HEK293 (cell line): ENCODE results near the gene USH1G.

Experiments used
- CTCF ChIA-PET: fragments of 350-600 bp; formaldehyde crosslinking; extraction: SDS; loops from one replicate; lab custom pipeline; 2021; ENCODE audit warnings: antibody characterized with exemption; lab: Yijun Ruan, JAX
- POLR2A ChIA-PET: fragments of 300-600 bp; formaldehyde crosslinking; extraction: SDS; loops from one replicate; lab custom pipeline; 2020; ENCODE audit warnings: antibody characterized with exemption, inconsistent platforms; lab: Yijun Ruan, JAX
- H3K27ac ChIP-seq: fragments of 200-500 bp; sonication (Bioruptor generic); 2 replicates; pipeline ENCODE4 v1.5.1; 2014; ENCODE audit warnings: low read depth, low read length, control low read depth, inconsistent platforms; ENCODE audit errors: extremely low read depth
- H3K36me3 ChIP-seq, 2 experiments: fragments of 200-500 bp in 1 of 2; sonication (Bioruptor generic) in 1 of 2; 1 replicate in 1 of 2; 2 replicates in 1 of 2; pipeline ENCODE4 v1.5.1; 2014 to 2017; ENCODE audit warnings: inconsistent platforms in 2 of 2, low read length in 2 of 2; ENCODE audit not compliant: control insufficient read depth in 2 of 2, insufficient read depth in 1 of 2
- H3K4me1 ChIP-seq: fragments of 200-500 bp; sonication (Bioruptor generic); 2 replicates; pipeline ENCODE4 v1.5.1; 2014; ENCODE audit warnings: mild to moderate bottlenecking, low read length, inconsistent platforms; ENCODE audit not compliant: control insufficient read depth, insufficient read depth
- H3K4me3 ChIP-seq: 2 replicates; pipeline ENCODE4 v1.5.1; 2011; ENCODE audit warnings: low read depth, mild to moderate bottlenecking, control low read depth, low read length, moderate library complexity
- H3K9me3 ChIP-seq: fragments of 200-500 bp; sonication (Bioruptor generic); 2 replicates; pipeline ENCODE4 v1.5.1; 2014; ENCODE audit warnings: low read depth, low read length, inconsistent platforms; ENCODE audit not compliant: control insufficient read depth, insufficient read depth
- BCL11B ChIP-seq: fragments of 450-650 bp; formaldehyde crosslinking; IDR thresholded peaks from 2 replicates; pipeline ENCODE4 v1.5.1; 2016; ENCODE audit warnings: low read depth, missing biosample characterization, missing genetic modification characterization
- EGR2 ChIP-seq: fragments of 450-650 bp; formaldehyde crosslinking; IDR thresholded peaks from 2 replicates; pipeline ENCODE4 v1.5.1; 2016; ENCODE audit warnings: low read depth, missing biosample characterization, missing genetic modification characterization
- FEZF1 ChIP-seq: fragments of 450-650 bp; formaldehyde crosslinking; IDR thresholded peaks from 2 replicates; pipeline ENCODE4 v1.5.1; 2016; ENCODE audit warnings: missing biosample characterization, missing genetic modification characterization
- HOXC10 ChIP-seq: sonication (generic); formaldehyde crosslinking; IDR thresholded peaks from 2 replicates; pipeline ENCODE4 v1.8.1; 2023; ENCODE audit warnings: mild to moderate bottlenecking, missing genetic modification reagents
- KLF9 ChIP-seq: fragments of 450-650 bp; formaldehyde crosslinking; IDR thresholded peaks from 2 replicates; pipeline ENCODE4 v1.5.1; 2016; ENCODE audit warnings: missing biosample characterization, missing genetic modification characterization, low read depth
- MEIS1 ChIP-seq: sonication (generic); formaldehyde crosslinking; IDR thresholded peaks from 2 replicates; pipeline ENCODE4 v1.8.1; 2022; ENCODE audit warnings: missing genetic modification reagents, mild to moderate bottlenecking, borderline replicate concordance
- SP3 ChIP-seq: fragments of 450-650 bp; formaldehyde crosslinking; IDR thresholded peaks from 2 replicates; pipeline ENCODE4 v1.5.1; 2016; ENCODE audit warnings: missing biosample characterization, missing genetic modification characterization
- ZFP41 ChIP-seq: fragments of 450-650 bp; formaldehyde crosslinking; IDR thresholded peaks from 2 replicates; pipeline ENCODE4 v1.5.1; 2016; ENCODE audit warnings: missing biosample characterization, missing genetic modification characterization, borderline replicate concordance
- ZIC2 ChIP-seq: fragments of 450-650 bp; formaldehyde crosslinking; IDR thresholded peaks from 2 replicates; pipeline ENCODE4 v1.5.1; 2016; ENCODE audit warnings: missing biosample characterization, missing genetic modification characterization
- ZNF10 ChIP-seq: fragments of 450-650 bp; formaldehyde crosslinking; IDR thresholded peaks from 2 replicates; pipeline ENCODE4 v1.5.1; 2017; ENCODE audit warnings: missing biosample characterization, missing genetic modification characterization
- ZNF112 ChIP-seq: fragments of 450-650 bp; formaldehyde crosslinking; IDR thresholded peaks from 2 replicates; pipeline ENCODE4 v1.5.0; 2017; ENCODE audit warnings: missing biosample characterization, missing genetic modification characterization
- ZNF121 ChIP-seq: fragments of 450-650 bp; formaldehyde crosslinking; IDR thresholded peaks from 2 replicates; pipeline ENCODE4 v1.5.1; 2016; ENCODE audit warnings: missing biosample characterization, missing genetic modification characterization
- ZNF146 ChIP-seq: fragments of 450-650 bp; formaldehyde crosslinking; IDR thresholded peaks from 2 replicates; pipeline ENCODE4 v1.5.1; 2016; ENCODE audit warnings: missing biosample characterization, missing genetic modification characterization
- ZNF2 ChIP-seq: fragments of 450-650 bp; formaldehyde crosslinking; IDR thresholded peaks from 2 replicates; pipeline ENCODE4 v1.5.1; 2016; ENCODE audit warnings: missing biosample characterization, missing genetic modification characterization
- ZNF211 ChIP-seq: fragments of 450-650 bp; formaldehyde crosslinking; IDR thresholded peaks from 2 replicates; pipeline ENCODE4 v1.5.1; 2016; ENCODE audit warnings: low read depth, missing biosample characterization, missing genetic modification characterization
- ZNF302 ChIP-seq: fragments of 450-650 bp; formaldehyde crosslinking; IDR thresholded peaks from 2 replicates; pipeline ENCODE4 v1.5.1; 2016; ENCODE audit warnings: missing biosample characterization, missing genetic modification characterization, low read depth
- ZNF394 ChIP-seq: fragments of 450-650 bp; formaldehyde crosslinking; IDR thresholded peaks from 2 replicates; pipeline ENCODE4 v1.5.1; 2016; ENCODE audit warnings: missing biosample characterization, missing genetic modification characterization, mild to moderate bottlenecking, moderate library complexity, borderline replicate concordance
- ZNF530 ChIP-seq: fragments of 450-650 bp; formaldehyde crosslinking; IDR thresholded peaks from 2 replicates; pipeline ENCODE4 v1.5.1; 2016; ENCODE audit warnings: low read depth, missing biosample characterization, missing genetic modification characterization
- ZNF571 ChIP-seq: fragments of 450-650 bp; formaldehyde crosslinking; IDR thresholded peaks from 2 replicates; pipeline ENCODE4 v1.5.0; 2017; ENCODE audit warnings: missing biosample characterization, missing genetic modification characterization
- TF ChIP-seq, protein P1 (sequence below): fragments of 450-650 bp; formaldehyde crosslinking; conservative IDR thresholded peaks from 2 replicates; pipeline ENCODE4 v1.5.1; 2016; ENCODE audit warnings: low read depth, missing biosample characterization, missing genetic modification characterization
- TF ChIP-seq, protein P2 (sequence below): fragments of 450-650 bp; formaldehyde crosslinking; IDR thresholded peaks from 2 replicates; pipeline ENCODE4 v1.5.1; 2016; ENCODE audit warnings: missing biosample characterization, missing genetic modification characterization, borderline replicate concordance
- TF ChIP-seq, protein P3 (sequence below): fragments of 450-650 bp; formaldehyde crosslinking; IDR thresholded peaks from 2 replicates; pipeline ENCODE4 v1.5.1; 2016; ENCODE audit warnings: missing biosample characterization, missing genetic modification characterization
- TF ChIP-seq, protein P4 (sequence below): fragments of 450-650 bp; IDR thresholded peaks from 2 replicates; pipeline ENCODE4 v1.5.1; 2018; ENCODE audit warnings: missing biosample characterization, missing genetic modification characterization
- TF ChIP-seq, protein P5 (sequence below): fragments of 450-650 bp; formaldehyde crosslinking; IDR thresholded peaks from 2 replicates; pipeline ENCODE4 v1.5.1; 2017; ENCODE audit warnings: missing biosample characterization, mild to moderate bottlenecking, missing genetic modification characterization, moderate library complexity
- TF ChIP-seq, protein P6 (sequence below): fragments of 450-650 bp; formaldehyde crosslinking; IDR thresholded peaks from 2 replicates; pipeline ENCODE4 v1.5.1; 2016; ENCODE audit warnings: missing biosample characterization, missing genetic modification characterization

Gene USH1G

DNA sequence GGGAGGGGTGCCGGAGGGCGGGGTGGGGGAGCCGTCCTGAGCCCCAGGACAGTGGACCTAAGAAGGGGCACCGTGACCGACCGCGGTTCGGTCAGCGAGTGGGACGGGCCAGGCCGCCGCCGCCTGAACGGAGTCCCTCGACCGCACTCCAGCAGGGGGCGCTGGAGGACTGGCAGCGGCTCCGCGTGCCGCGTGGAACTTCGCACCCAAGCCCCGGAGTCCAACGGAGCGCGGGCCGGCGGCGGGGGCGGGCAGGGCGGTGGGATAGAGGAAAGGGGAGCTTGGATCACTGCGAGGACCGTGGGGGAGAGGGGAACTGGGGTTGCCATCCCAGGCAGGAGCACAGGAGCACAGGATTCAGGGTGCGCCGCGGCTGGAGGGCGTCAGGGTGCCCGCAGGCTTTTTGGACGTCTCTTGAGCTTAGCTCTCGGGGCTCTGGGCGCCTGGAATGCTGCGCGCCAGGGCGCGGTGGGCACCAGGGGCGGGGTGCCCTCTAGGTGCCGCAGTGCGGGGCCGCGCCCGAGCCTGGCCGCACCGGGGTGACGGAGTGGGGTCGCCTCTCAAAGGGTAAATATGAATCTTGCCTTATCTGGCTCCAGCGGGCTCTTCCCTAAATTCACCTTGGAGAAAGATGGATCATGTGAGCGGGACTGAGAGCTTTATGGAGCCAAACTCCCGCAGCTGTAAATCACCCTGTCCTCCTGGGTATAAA is 639 bp upstream of the USH1G start:
- no peaks in the 10 kb centered on the region for H3K9me3 ChIP-seq
- POLR2A ChIA-PET: interaction anchor here (0.5 to 2.5 kb wide), 4 partner anchors 34 to 148 kb away, joined by 3 to 8 read pairs (median 4); partner anchors contain the start of genes FDXR and NAT9
- H3K4me1 ChIP-seq: no peaks in the 10 kb centered on the region
- H3K27ac ChIP-seq: no peak overlapping the region
- H3K4me3 ChIP-seq: peak overlapping the region; percentile 37
- H3K36me3 ChIP-seq: peaks cover 0 to 5% of the 10 kb centered on the region in 2 experiments; a peak in 1 of 3 replicates
- CTCF ChIA-PET: interaction anchor here (0.6 to 6.3 kb wide), 24 partner anchors 9 to 278 kb away, joined by 3 to 69 read pairs (median 3); no protein-coding TSS in a partner anchor
- TF ChIP-seq ZNF211 (no peak), EGR2 (tag by site-specific recombination) (no peak), BCL11B (tag by site-specific recombination) (0 out of 2 replicates have a peak, but pooled peaks have one; percentile 10), ZNF10 (no peak), ZNF530 (tag by site-specific recombination) (no peak), ZNF302 (tag by site-specific recombination) (no peak), ZNF121 (tag by site-specific recombination) (no peak), ZNF394 (tag by site-specific recombination) (peak; percentile 28; the same call in 1 of the 2 replicates), ZNF146 (tag by site-specific recombination) (no peak), ZFP41 (tag by site-specific recombination) (no peak), KLF9 (tag by site-specific recombination) (peak; percentile 7; the same call in 1 of the 2 replicates), FEZF1 (tag by site-specific recombination) (no peak), MEIS1 (no peak), ZIC2 (tag by site-specific recombination) (no peak), ZNF2 (tag by site-specific recombination) (peak; percentile 60; the same call in 1 of the 2 replicates), ZNF112 (tag by site-specific recombination) (no peak), SP3 (tag by site-specific recombination) (no peak), HOXC10 (CRISPR knock-in tag) (no peak), ZNF571 (tag by site-specific recombination) (no peak)
- TF ChIP-seq, protein P1, sequence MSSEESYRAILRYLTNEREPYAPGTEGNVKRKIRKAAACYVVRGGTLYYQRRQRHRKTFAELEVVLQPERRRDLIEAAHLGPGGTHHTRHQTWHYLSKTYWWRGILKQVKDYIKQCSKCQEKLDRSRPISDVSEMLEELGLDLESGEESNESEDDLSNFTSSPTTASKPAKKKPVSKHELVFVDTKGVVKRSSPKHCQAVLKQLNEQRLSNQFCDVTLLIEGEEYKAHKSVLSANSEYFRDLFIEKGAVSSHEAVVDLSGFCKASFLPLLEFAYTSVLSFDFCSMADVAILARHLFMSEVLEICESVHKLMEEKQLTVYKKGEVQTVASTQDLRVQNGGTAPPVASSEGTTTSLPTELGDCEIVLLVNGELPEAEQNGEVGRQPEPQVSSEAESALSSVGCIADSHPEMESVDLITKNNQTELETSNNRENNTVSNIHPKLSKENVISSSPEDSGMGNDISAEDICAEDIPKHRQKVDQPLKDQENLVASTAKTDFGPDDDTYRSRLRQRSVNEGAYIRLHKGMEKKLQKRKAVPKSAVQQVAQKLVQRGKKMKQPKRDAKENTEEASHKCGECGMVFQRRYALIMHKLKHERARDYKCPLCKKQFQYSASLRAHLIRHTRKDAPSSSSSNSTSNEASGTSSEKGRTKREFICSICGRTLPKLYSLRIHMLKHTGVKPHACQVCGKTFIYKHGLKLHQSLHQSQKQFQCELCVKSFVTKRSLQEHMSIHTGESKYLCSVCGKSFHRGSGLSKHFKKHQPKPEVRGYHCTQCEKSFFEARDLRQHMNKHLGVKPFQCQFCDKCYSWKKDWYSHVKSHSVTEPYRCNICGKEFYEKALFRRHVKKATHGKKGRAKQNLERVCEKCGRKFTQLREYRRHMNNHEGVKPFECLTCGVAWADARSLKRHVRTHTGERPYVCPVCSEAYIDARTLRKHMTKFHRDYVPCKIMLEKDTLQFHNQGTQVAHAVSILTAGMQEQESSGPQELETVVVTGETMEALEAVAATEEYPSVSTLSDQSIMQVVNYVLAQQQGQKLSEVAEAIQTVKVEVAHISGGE (tag by site-specific recombination): 0 out of 2 replicates have a peak, but pooled peaks have one; percentile 5
- TF ChIP-seq, protein P2, sequence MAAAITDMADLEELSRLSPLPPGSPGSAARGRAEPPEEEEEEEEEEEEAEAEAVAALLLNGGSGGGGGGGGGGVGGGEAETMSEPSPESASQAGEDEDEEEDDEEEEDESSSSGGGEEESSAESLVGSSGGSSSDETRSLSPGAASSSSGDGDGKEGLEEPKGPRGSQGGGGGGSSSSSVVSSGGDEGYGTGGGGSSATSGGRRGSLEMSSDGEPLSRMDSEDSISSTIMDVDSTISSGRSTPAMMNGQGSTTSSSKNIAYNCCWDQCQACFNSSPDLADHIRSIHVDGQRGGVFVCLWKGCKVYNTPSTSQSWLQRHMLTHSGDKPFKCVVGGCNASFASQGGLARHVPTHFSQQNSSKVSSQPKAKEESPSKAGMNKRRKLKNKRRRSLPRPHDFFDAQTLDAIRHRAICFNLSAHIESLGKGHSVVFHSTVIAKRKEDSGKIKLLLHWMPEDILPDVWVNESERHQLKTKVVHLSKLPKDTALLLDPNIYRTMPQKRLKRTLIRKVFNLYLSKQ (tag by site-specific recombination): no peak
- TF ChIP-seq, protein P3, sequence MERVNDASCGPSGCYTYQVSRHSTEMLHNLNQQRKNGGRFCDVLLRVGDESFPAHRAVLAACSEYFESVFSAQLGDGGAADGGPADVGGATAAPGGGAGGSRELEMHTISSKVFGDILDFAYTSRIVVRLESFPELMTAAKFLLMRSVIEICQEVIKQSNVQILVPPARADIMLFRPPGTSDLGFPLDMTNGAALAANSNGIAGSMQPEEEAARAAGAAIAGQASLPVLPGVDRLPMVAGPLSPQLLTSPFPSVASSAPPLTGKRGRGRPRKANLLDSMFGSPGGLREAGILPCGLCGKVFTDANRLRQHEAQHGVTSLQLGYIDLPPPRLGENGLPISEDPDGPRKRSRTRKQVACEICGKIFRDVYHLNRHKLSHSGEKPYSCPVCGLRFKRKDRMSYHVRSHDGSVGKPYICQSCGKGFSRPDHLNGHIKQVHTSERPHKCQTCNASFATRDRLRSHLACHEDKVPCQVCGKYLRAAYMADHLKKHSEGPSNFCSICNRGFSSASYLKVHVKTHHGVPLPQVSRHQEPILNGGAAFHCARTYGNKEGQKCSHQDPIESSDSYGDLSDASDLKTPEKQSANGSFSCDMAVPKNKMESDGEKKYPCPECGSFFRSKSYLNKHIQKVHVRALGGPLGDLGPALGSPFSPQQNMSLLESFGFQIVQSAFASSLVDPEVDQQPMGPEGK (tag by site-specific recombination): peak; percentile 9; the same call in 1 of the 2 replicates
- TF ChIP-seq, protein P4, sequence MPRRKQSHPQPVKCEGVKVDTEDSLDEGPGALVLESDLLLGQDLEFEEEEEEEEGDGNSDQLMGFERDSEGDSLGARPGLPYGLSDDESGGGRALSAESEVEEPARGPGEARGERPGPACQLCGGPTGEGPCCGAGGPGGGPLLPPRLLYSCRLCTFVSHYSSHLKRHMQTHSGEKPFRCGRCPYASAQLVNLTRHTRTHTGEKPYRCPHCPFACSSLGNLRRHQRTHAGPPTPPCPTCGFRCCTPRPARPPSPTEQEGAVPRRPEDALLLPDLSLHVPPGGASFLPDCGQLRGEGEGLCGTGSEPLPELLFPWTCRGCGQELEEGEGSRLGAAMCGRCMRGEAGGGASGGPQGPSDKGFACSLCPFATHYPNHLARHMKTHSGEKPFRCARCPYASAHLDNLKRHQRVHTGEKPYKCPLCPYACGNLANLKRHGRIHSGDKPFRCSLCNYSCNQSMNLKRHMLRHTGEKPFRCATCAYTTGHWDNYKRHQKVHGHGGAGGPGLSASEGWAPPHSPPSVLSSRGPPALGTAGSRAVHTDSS (tag by site-specific recombination): no peak
- TF ChIP-seq, protein P5, sequence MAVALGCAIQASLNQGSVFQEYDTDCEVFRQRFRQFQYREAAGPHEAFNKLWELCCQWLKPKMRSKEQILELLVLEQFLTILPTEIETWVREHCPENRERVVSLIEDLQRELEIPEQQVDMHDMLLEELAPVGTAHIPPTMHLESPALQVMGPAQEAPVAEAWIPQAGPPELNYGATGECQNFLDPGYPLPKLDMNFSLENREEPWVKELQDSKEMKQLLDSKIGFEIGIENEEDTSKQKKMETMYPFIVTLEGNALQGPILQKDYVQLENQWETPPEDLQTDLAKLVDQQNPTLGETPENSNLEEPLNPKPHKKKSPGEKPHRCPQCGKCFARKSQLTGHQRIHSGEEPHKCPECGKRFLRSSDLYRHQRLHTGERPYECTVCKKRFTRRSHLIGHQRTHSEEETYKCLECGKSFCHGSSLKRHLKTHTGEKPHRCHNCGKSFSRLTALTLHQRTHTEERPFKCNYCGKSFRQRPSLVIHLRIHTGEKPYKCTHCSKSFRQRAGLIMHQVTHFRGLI (tag by site-specific recombination): no peak
- TF ChIP-seq, protein P6, sequence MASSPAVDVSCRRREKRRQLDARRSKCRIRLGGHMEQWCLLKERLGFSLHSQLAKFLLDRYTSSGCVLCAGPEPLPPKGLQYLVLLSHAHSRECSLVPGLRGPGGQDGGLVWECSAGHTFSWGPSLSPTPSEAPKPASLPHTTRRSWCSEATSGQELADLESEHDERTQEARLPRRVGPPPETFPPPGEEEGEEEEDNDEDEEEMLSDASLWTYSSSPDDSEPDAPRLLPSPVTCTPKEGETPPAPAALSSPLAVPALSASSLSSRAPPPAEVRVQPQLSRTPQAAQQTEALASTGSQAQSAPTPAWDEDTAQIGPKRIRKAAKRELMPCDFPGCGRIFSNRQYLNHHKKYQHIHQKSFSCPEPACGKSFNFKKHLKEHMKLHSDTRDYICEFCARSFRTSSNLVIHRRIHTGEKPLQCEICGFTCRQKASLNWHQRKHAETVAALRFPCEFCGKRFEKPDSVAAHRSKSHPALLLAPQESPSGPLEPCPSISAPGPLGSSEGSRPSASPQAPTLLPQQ: no peak; the same call in 1 of the 2 replicates
